HG02870 (cell line): ENCODE measurements around the gene FSTL1.

Experiments
- ATAC-seq: cut with Tn5 transposase; IDR thresholded peaks from one replicate; pipeline ENCODE4 v1.9.1; 2021; ENCODE audit warnings: mild to moderate bottlenecking, moderate library complexity; ENCODE audit not compliant: unreplicated experiment

FSTL1 gene, protein sequence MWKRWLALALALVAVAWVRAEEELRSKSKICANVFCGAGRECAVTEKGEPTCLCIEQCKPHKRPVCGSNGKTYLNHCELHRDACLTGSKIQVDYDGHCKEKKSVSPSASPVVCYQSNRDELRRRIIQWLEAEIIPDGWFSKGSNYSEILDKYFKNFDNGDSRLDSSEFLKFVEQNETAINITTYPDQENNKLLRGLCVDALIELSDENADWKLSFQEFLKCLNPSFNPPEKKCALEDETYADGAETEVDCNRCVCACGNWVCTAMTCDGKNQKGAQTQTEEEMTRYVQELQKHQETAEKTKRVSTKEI

DNA sequence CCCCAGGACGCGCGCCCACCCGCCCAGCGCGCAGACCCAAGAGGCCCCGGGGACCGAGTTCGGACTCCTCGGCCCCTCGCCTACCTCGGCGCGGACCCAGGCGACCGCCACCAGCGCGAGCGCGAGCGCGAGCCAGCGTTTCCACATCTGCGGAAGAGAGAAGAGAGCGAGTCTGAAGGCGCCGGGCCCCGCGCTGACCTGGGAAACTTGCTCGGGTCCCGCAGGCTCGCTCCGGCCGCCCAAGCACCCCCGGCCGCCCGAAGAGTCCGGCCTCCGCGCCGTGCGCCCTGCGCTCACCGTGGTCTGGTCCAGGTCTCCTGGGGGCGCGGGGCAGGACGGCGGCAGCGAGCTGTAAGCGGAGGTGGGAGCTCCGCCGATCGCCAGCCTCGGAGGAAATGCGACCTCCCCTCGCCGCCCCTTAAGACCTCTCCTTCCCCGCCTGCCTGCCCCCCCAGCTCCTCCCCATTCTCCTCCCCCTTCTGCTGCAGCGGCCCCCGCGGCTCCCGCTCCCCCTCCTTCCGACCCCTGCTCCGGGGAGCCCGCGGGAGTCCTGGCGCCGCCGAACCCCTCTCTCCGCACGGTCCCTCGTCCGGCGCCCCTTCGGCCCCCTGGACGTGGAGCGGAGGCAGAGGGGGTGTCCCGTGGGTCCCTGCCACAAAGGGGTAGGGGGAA lies at the start of gene FSTL1:
Gene FSTL1, minus strand, starts transcription at position 393 of the 672 bp plus-strand sequence. Its CDS starts 246 bp downstream, at position 147.
- no peak for ATAC-seq

DNA sequence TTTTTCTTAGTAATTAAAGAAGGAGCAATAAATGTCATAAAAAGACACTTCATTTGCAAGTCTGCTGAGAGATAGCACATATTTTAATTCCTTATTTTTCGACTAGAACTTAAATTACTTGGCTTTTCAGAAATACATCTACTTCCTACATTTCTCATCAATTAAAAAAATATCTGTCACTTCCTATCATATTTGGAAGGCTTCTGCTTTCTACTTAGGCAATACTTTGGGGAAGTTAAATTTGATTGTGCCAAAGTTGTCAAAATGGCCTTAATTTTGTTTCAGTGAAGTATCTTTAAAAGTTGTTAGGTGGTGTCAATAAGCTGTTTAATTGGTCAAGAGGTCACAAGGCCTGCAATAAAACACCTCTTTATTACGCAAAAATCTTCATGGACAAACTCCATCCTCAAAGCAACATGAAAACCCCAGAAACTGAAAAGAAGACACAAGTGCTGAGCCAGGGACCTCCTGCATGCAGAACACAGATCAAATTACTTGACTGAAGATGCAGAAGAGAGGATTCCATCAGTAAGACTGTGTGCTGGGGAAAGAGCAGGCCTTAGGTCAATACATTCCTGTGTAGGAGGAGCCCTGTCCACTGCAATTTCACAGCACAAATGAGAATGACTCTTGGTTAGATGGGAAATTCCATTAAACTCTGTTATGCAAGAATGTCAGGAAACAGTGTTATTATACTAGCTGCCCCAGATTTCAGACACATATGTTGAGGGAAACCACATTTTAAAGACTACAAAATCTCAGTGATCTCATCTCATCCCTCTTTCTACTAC lies 48.0 kb upstream of the FSTL1 start:
- ATAC-seq, result no peak

DNA sequence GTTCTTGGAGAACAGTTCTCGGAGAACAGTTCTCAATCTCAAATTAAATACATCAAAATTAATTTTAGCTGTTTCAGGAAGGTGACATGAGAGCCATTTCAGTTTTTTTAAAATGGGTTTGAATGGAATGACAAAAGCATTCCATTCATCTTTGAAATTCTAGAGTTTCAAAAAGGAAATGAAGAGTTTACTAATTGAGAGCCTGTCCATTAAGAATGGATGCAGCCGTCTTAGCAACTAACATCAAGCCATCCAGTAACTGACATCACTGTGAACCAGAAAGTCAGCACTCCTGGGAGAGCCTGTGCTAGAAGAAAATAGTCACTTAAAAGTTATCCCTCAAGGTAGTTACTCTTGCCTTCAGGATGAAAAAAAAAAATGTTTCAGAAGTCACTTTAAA lies 47.0 kb upstream of the FSTL1 start:
- ATAC-seq, result no peak

DNA sequence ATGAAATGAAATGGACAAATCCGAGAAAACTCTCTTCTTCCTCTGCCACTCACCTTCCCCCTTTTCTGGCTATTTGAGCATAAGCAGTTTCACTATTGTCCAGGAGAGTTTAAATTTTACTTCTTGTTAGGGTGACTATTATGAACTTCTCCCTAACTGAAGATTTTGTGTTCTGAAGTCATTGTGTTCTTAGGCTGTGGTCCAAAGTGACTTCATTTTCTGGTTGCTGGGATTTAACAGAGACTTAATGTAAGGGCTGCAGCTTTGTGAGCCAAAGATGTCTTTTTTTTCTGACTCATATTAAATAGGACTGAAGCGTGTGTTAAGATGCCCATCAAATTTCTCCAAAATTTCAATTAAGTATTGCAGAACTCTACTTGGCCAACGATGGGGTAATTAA lies 46.5 kb upstream of the FSTL1 start:
- ATAC-seq, result no peak

DNA sequence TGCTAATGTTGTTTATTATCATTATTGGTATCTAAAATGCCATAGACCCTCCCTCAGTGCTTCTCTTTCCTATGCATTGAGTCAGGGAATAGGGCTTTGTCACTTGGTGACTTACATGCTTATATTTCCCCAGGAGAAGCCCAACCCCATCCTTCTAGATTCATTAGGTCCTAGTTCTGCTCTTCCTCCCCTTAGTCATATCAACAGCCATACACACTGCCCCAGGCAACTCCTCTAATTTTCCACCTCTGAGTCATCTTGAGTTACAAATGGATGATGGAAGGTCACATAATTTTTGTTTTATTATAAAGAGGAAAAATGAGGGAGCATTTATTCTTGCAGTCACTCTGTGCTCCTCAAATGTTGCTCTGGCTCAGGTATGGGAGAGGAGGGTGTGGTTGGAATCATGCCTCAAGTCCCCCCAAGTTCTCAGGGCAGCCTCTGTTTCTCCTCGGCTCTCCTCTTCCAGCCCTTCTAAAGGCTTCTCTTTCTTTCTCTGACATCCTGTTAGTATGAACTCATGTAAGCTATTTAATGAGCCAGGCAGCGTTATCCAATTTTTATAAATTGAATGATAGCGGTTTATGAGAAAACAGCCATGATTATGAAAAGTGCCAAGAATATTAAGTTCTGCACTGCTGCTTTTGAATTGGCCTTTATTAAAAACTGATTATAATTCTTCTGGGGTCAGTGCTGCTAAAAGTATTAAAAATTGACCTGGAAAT lies 45.6 kb upstream of the FSTL1 start:
- no peak for ATAC-seq

GRCh38 chr3:120495809-120496208 lies 45.0 kb upstream of the FSTL1 start:
- ATAC-seq, result no peak

GRCh38 chr3:120492103-120492502 lies 41.3 kb upstream of the FSTL1 start:
- ATAC-seq, result no peak

DNA sequence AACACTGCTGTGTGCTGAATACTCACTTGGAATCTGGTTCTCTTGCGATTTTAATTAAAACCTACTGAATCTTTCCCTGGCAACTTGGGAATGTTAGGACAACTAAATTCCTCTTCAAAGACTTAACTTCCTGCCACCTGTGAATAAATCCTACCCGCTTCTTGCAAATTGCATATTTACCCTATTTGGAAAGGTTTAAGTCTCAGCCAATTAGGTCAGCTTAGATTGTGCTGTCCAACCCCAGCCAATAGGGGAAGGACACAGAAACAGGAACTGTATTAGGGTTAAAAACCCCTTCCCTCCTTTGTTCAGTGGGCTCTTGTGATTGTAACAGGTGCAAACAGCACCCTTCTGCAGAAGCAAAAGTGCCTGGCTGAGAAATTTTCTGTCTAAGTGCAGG lies 38.6 kb upstream of the FSTL1 start:
- ATAC-seq, result no peak

- ATAC-seq, result no peak
Measured at GRCh38 chr3:120488296-120488695, 37.5 kb upstream of the FSTL1 start.

DNA sequence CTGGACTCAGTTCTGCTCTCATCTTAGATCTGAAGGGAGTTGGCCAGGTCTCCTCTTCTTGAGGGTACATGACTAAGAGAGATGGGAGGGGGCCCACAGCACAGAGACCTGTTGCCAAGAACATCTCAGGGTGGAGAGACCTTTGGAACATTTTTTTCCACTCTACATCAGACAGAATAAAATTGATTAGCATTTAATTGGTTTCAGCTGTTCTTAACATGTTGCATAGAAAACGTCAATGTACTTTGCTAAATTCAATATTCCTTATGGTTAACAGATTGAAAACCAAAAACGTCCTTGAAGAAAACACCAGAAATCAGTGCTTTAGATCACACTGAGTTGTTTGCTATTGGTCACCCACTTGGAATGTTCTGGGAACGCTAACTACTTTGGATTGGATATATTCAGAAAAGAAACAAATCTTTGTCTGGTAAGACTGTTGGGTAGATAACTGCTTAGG lies 36.4 kb upstream of the FSTL1 start:
- no peak for ATAC-seq

DNA sequence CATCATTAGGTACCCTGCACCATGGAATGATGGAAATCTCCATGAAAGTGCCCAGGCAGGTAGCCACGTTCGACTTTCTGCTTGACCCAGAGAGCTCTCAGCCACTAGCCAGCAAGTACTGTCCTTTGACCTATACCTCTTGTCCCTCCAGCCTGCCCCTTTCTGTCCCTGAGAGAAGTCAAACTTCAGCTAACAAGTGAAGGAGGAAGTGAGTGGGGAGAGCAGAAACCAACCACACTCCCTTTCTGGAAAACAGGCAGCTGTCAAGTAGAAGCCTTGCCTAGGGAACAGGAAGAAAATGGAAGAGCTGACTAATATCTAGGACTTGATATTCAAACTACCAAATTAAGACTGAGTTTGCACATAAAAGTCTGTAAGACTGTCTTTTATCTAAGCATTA lies 30.3 kb upstream of the FSTL1 start:
- no peak for ATAC-seq

DNA sequence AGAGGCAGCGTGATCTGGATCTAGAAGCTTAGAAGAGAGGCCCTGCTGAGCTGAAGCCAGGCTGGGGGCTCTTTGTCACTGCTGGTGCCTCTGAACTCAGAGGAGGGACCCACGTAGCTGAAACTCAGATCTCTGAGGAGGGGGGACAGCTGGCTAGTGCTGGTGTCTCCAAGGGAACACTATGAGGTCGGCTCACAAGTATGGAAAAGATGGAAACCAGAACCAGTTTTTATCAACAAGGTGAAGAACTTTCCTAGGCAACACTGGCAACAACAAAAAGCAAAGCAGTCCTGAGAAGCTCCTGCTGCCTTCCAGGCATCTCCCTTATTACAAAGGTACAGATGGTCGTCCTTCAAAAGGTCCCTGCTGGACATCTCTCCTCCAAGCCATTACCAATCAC lies 27.0 kb upstream of the FSTL1 start:
- no peak for ATAC-seq

GRCh38 chr3:120475722-120476377 lies 25.1 kb upstream of the FSTL1 start:
- no peak for ATAC-seq

GRCh38 chr3:120473896-120474675 lies 23.3 kb upstream of the FSTL1 start:
- ATAC-seq, result no peak

DNA sequence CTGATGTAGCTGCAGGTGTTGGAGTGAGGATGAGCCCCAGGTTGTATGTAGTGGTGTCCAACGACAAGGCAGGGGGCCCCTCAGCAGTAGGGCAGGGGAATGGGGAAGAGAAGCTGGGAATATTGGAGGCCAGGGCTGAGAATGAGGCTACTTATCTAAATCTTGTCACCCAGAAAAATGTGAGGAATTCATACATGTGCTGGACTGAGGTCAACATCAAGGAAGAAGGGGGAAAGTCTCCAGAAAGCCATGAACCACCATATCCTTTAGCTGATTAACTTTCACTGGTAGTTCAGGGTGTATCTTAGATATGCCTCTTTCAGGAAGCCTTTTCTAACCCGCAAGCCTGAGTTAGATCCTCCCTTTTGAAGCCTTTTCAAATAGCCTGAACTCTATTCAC lies 22.6 kb upstream of the FSTL1 start:
- ATAC-seq, result no peak

- ATAC-seq, result no peak
Measured at GRCh38 chr3:120472121-120472844, 21.5 kb upstream of the FSTL1 start.

- no peak for ATAC-seq
Measured at GRCh38 chr3:120471643-120472042, 20.9 kb upstream of the FSTL1 start.

DNA sequence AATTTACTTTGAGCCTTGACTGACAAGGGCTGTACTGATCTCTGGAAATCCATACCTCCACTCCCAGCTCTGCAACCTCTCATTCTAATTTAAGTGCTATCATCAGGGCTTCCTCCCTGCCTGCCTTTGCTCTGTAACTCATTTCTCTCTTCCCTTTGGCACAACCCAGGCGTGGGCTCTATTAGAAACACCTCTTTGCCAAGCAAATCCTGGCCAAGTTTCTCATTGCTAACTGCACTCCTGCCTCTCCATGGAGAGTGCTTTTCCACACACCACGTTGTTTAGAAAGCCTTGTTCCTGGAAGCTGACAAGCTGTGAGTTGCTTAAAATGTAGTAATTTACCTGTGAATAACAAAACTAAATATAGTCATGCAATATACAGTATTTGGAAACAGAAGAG lies 20.1 kb upstream of the FSTL1 start:
- no peak for ATAC-seq

DNA sequence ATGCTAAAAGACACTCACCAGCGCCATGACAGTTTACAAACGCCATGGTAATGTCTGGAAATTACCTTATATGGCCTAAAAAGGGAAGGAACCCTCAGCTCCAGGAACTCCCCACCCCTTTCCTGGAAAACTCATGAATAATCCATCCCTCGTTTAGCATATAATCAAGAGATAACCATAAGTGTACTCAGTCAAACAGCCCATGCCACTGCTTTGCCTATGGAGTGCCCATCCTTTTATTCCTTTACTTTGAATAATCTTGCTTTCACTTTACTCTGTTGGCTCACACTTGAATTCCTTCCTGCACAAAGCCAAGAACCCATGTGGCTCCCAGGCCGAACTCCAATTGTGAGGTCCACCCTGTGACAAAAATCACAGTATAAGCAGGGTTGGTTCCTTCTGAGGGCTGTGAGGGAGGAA lies 19.1 kb upstream of the FSTL1 start:
- no peak for ATAC-seq
